ENCODE measurements around the gene MARK1. TPM values are rescaled to one million over a fixed set of nuclear protein-coding genes. Genes with fewer than 3 reads are reported as not detected.

The MARK1 gene
- total RNA-seq (10 to 100 TPM; 13.5 to 15.7 TPM), polyA plus RNA-seq (1 to 10 TPM; 3.9 to 5.5 TPM)
- long read RNA-seq, donor 1, partial matches to known transcripts = 7 of 23 reads
- long read RNA-seq, donor 1, other reads (novel, unspliced or antisense) = 13 of 23 reads
- long read RNA-seq, donor 2, partial matches to known transcripts = 2 of 8 reads
- long read RNA-seq, donor 2, other reads (novel, unspliced or antisense) = 4 of 8 reads

GRCh38 chr1:220527908-220528678 lies at the start of gene MARK1:
MARK1 (plus strand) TSS chr1:220528136; CDS start chr1:220528823, 687 bp downstream.
- H3K27ac ChIP-seq (ENCODE audit: low read depth in 1 of 2, low read length in 2 of 2) = peak within 1 kb of the TSS; percentile 23 to 90

GRCh38 chr1:220483700-220484099 lies 44.2 kb upstream of the MARK1 start:
- ATAC-seq (ENCODE audit: low FRiP score) (peak; percentile 85), DNase-seq (peak in 1 of 2 donors; percentile 44)
- Histone ChIP-seq H3K36me3 (ENCODE audit: control insufficient read depth in 1 of 2, insufficient read depth in 2 of 2, low read length in 1 of 2) (no peaks in the 10 kb centered on the region), H3K27me3 (ENCODE audit: control insufficient read depth in 1 of 2, insufficient read depth in 2 of 2, low read length in 1 of 2) (no peaks in the 10 kb centered on the region), H3K4me3 (ENCODE audit: low read length in 2 of 2) (no peak overlapping the region), H3K27ac (ENCODE audit: low read depth in 1 of 2, low read length in 2 of 2) (peak overlapping the region; percentile 54 to 74), H3K4me1 (ENCODE audit: control insufficient read depth in 1 of 2, insufficient read depth in 2 of 2, low read length in 2 of 2) (peaks cover 4 to 9% of the 10 kb centered on the region in 2 donors), H3K9me3 (ENCODE audit: control insufficient read depth, low read length) (no peaks in the 10 kb centered on the region)
- WGBS, 2 donors = 5 to 6% methylated on average over 6 of the region's 6 CpGs
- intact Hi-C loops (cut with DNase I) = no loop called here

More at GRCh38 chr1:220527908-220528678, at the start of gene MARK1:
- H3K9me3 ChIP-seq (ENCODE audit: control insufficient read depth, low read length) = no peaks in the 10 kb centered on the region
- peaks cover 2 to 3% of the 10 kb centered on the region in 2 donors for H3K4me1 ChIP-seq (ENCODE audit: control insufficient read depth in 1 of 2, insufficient read depth in 2 of 2, low read length in 2 of 2)
- intact Hi-C loops (cut with DNase I) = no loop called here
- peak within 1 kb of the TSS; percentile 52 to 84 for H3K4me3 ChIP-seq (ENCODE audit: low read length in 2 of 2)
- ATAC-seq (ENCODE audit: low FRiP score) (peak; percentile 89), DNase-seq (peak; percentile 76 to 89)
- H3K36me3 ChIP-seq (ENCODE audit: control insufficient read depth in 1 of 2, insufficient read depth in 2 of 2, low read length in 1 of 2) = no peaks in the 10 kb centered on the region
- 0% methylated on average over 47 to 96 of the region's 96 CpGs for WGBS, 2 donors
- H3K27me3 ChIP-seq (ENCODE audit: control insufficient read depth in 1 of 2, insufficient read depth in 2 of 2, low read length in 1 of 2) = no peaks in the 10 kb centered on the region

GRCh38 chr1:220484135-220484534 lies 43.8 kb upstream of the MARK1 start:
- H3K36me3 ChIP-seq (ENCODE audit: control insufficient read depth in 1 of 2, insufficient read depth in 2 of 2, low read length in 1 of 2) = no peaks in the 10 kb centered on the region
- H3K9me3 ChIP-seq (ENCODE audit: control insufficient read depth, low read length) = no peaks in the 10 kb centered on the region
- H3K27me3 ChIP-seq (ENCODE audit: control insufficient read depth in 1 of 2, insufficient read depth in 2 of 2, low read length in 1 of 2) = no peaks in the 10 kb centered on the region
- H3K4me3 ChIP-seq (ENCODE audit: low read length in 2 of 2) = no peak overlapping the region
- peak overlapping the region; percentile 63 to 74 for H3K27ac ChIP-seq (ENCODE audit: low read depth in 1 of 2, low read length in 2 of 2)
- intact Hi-C loops (cut with DNase I) = no loop called here
- DNase-seq = no peak
- ATAC-seq (ENCODE audit: low FRiP score) = peak; percentile 33
- H3K4me1 ChIP-seq (ENCODE audit: control insufficient read depth in 1 of 2, insufficient read depth in 2 of 2, low read length in 2 of 2) = peaks cover 4 to 9% of the 10 kb centered on the region in 2 donors

DNA sequence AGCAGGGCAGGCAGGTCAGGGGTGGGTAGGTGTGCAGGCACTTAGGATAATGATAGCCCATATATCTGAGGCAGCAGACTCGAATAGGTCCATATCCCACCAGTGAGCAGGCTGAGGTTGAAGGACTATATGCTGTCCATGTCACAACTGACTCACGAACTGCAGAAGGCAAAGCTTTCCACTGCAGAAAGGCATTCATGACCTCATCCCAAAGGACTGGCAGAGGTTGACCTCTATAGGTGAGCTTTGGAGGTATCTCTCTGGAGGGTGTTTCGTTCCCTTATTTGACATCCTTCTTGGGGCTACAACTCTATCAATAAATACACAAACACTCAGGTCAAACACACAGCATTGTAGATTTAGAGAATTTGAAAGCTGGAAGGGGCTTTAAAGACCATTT lies 42.8 kb upstream of the MARK1 start:
- intact Hi-C loops (cut with DNase I) = no loop called here
- no peaks in the 10 kb centered on the region for H3K27me3 ChIP-seq (ENCODE audit: control insufficient read depth in 1 of 2, insufficient read depth in 2 of 2, low read length in 1 of 2)
- H3K4me3 ChIP-seq (ENCODE audit: low read length in 2 of 2) = no peak overlapping the region
- 36 to 39% methylated on average over 3 of the region's 3 CpGs for WGBS, 2 donors
- no peak for ATAC-seq (ENCODE audit: low FRiP score)
- no peaks in the 10 kb centered on the region for H3K9me3 ChIP-seq (ENCODE audit: control insufficient read depth, low read length)
- peaks cover 4 to 9% of the 10 kb centered on the region in 2 donors for H3K4me1 ChIP-seq (ENCODE audit: control insufficient read depth in 1 of 2, insufficient read depth in 2 of 2, low read length in 2 of 2)
- no peaks in the 10 kb centered on the region for H3K36me3 ChIP-seq (ENCODE audit: control insufficient read depth in 1 of 2, insufficient read depth in 2 of 2, low read length in 1 of 2)
- H3K27ac ChIP-seq (ENCODE audit: low read depth in 1 of 2, low read length in 2 of 2) = peak overlapping the region; percentile 21 to 63
- DNase-seq = no peak

GRCh38 chr1:220485791-220486190 lies 42.1 kb upstream of the MARK1 start:
- WGBS, 2 donors = 35 to 41% methylated on average over 6 of the region's 6 CpGs
- Histone ChIP-seq H3K4me3 (ENCODE audit: low read length in 2 of 2) (no peak overlapping the region), H3K4me1 (ENCODE audit: control insufficient read depth in 1 of 2, insufficient read depth in 2 of 2, low read length in 2 of 2) (peaks cover 4 to 9% of the 10 kb centered on the region in 2 donors), H3K27me3 (ENCODE audit: control insufficient read depth in 1 of 2, insufficient read depth in 2 of 2, low read length in 1 of 2) (no peaks in the 10 kb centered on the region), H3K9me3 (ENCODE audit: control insufficient read depth, low read length) (no peaks in the 10 kb centered on the region), H3K36me3 (ENCODE audit: control insufficient read depth in 1 of 2, insufficient read depth in 2 of 2, low read length in 1 of 2) (no peaks in the 10 kb centered on the region), H3K27ac (ENCODE audit: low read depth in 1 of 2, low read length in 2 of 2) (no peak overlapping the region)
- DNase-seq (no peak), ATAC-seq (ENCODE audit: low FRiP score) (no peak)
- intact Hi-C loops (cut with DNase I) = no loop called here

DNA sequence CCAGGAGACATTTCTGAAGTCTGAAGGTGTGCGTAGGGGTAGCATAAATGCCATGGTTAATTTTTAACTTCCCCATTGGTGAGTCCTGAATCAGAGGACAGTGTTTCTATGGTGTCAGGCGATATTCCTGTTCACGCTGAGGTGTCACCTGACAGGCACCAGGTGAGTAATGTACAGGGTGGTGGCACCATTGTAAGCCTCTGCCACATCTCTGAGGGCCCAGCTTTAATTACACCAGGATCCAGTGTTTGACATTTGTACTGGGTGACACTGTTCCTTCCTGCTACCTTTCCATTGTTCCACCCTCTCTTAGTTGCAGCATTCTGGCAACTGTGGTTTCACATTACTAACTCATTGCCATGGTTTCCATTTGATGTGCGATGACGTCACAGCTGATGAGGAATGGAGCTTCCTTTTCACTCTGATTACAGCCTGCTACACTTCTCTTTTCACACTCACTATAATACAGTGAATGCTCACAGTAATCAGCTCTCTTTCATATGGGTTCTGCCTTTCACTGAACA lies 40.6 kb upstream of the MARK1 start:
- no peaks in the 10 kb centered on the region for H3K36me3 ChIP-seq (ENCODE audit: control insufficient read depth in 1 of 2, insufficient read depth in 2 of 2, low read length in 1 of 2)
- WGBS, 2 donors = 70 to 76% methylated on average over 5 of the region's 5 CpGs
- no peaks in the 10 kb centered on the region for H3K9me3 ChIP-seq (ENCODE audit: control insufficient read depth, low read length)
- no peak overlapping the region for H3K27ac ChIP-seq (ENCODE audit: low read depth in 1 of 2, low read length in 2 of 2)
- no peak for ATAC-seq (ENCODE audit: low FRiP score)
- H3K4me1 ChIP-seq (ENCODE audit: control insufficient read depth in 1 of 2, insufficient read depth in 2 of 2, low read length in 2 of 2) = peaks cover 4 to 9% of the 10 kb centered on the region in 2 donors
- DNase-seq = no peak
- no peaks in the 10 kb centered on the region for H3K27me3 ChIP-seq (ENCODE audit: control insufficient read depth in 1 of 2, insufficient read depth in 2 of 2, low read length in 1 of 2)
- intact Hi-C loops (cut with DNase I) = no loop called here
- H3K4me3 ChIP-seq (ENCODE audit: low read length in 2 of 2) = no peak overlapping the region

DNA sequence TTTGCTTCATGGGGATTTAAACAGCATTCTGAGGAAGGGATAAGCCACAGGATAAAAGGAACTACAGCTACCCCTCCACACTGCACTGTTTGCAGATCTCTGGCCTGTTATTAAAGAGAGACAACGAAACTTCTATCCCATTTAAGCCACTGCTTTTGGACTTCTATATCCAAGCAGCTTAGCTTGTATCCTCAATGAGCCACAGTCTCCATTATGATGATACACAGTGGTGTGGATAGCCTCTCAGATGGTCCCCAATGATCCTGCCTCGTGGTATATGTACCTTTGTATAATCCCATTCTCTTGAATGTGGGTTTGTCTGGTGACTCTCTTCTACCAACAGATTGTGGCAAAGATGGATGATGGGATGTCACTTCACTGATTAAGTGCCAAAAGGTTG lies 36.0 kb upstream of the MARK1 start:
- no peaks in the 10 kb centered on the region for H3K36me3 ChIP-seq (ENCODE audit: control insufficient read depth in 1 of 2, insufficient read depth in 2 of 2, low read length in 1 of 2)
- H3K9me3 ChIP-seq (ENCODE audit: control insufficient read depth, low read length) = no peaks in the 10 kb centered on the region
- DNase-seq (no peak), ATAC-seq (ENCODE audit: low FRiP score) (no peak)
- no peak overlapping the region for H3K4me3 ChIP-seq (ENCODE audit: low read length in 2 of 2)
- H3K4me1 ChIP-seq (ENCODE audit: control insufficient read depth in 1 of 2, insufficient read depth in 2 of 2, low read length in 2 of 2) = no peaks in the 10 kb centered on the region
- 76 to 85% methylated on average over 2 of the region's 2 CpGs for WGBS, 2 donors
- no peaks in the 10 kb centered on the region for H3K27me3 ChIP-seq (ENCODE audit: control insufficient read depth in 1 of 2, insufficient read depth in 2 of 2, low read length in 1 of 2)
- intact Hi-C loops (cut with DNase I) = no loop called here
- no peak overlapping the region for H3K27ac ChIP-seq (ENCODE audit: low read depth in 1 of 2, low read length in 2 of 2)

DNA sequence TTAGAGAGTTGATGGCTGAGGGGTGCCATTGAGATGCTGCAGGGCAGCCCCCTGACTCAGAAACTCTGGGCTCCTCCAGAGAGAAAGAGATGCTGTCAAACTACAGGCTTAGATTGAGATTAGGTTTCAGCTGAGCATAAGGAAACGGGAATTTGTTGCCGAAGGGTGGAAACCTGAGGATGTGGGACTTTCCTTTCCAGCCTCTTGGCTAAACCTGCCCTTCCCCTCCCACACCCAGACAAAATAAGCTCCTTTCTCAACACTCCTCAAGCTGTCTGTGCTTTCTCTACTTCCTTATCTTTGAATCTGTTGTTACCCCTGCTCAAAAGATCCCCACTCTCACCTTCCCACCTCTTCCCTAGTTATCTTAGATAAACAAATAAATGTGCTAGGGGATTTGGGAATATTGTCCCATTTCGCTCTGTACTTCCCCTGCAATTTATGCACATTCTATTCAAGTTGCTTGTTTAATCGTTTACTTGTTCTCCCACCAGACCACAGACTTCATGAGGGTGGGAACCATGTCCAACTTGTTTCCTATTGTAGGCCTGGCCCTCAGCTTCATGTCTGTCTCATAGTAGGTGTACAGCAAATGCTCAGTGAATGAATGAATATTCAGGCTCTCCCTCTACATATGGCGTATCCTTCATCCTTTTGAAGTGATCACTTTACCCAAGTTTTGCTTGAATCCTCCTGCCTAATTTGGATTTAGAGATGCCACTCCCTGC lies 30.6 kb upstream of the MARK1 start:
- Histone ChIP-seq H3K4me1 (ENCODE audit: control insufficient read depth in 1 of 2, insufficient read depth in 2 of 2, low read length in 2 of 2) (no peaks in the 10 kb centered on the region), H3K27me3 (ENCODE audit: control insufficient read depth in 1 of 2, insufficient read depth in 2 of 2, low read length in 1 of 2) (no peaks in the 10 kb centered on the region), H3K9me3 (ENCODE audit: control insufficient read depth, low read length) (no peaks in the 10 kb centered on the region), H3K36me3 (ENCODE audit: control insufficient read depth in 1 of 2, insufficient read depth in 2 of 2, low read length in 1 of 2) (no peaks in the 10 kb centered on the region), H3K27ac (ENCODE audit: low read depth in 1 of 2, low read length in 2 of 2) (no peak overlapping the region), H3K4me3 (ENCODE audit: low read length in 2 of 2) (no peak overlapping the region)
- intact Hi-C loops (cut with DNase I) = no loop called here
- WGBS, 2 donors = 70 to 80% methylated on average over 5 of the region's 5 CpGs
- DNase-seq (no peak), ATAC-seq (ENCODE audit: low FRiP score) (no peak)
